PC-9 (cell line): Measurements from ENCODE around the gene S100A6.

ENCODE experiments used
- CTCF ChIP-seq: fragments of 200-600 bp; sonication (generic); conservative IDR thresholded peaks from 2 replicates; pipeline ENCODE4 v1.6.1; 2017; ENCODE audit warnings: mixed run types, antibody characterized with exemption, mild to moderate bottlenecking, moderate library complexity
- EZH2 ChIP-seq: fragments of 200-600 bp; sonication (generic); IDR thresholded peaks from 2 replicates; pipeline ENCODE4 v1.8.0; 2017; ENCODE audit warnings: antibody characterized with exemption, low read depth

- TF ChIP-seq EZH2 (no peak), CTCF (no peak)
These were observed 7.3 kb upstream of the S100A6 start for GRCh38 chr1:153542956-153543711.
